Dendritic cell treated with granulocyte-macrophage colony-stimulating factor and Interleukin-4, amounts not matched to agents 40 ng/mL and 50 ng/mL, for 4 days (primary cell): ENCODE results near the gene ANKRD60.

Experiments used
- H3K27ac Mint-ChIP-seq: one replicate; pipeline ENCODE4 v1.8.0; 2022; ENCODE audit warnings: mild to moderate bottlenecking, mixed read lengths
- H3K27me3 Mint-ChIP-seq: one replicate; pipeline ENCODE4 v1.8.0; 2022; ENCODE audit warnings: mild to moderate bottlenecking, mixed read lengths
- H3K36me3 Mint-ChIP-seq: one replicate; pipeline ENCODE4 v1.8.0; 2022; ENCODE audit warnings: low read depth, mixed read lengths
- H3K4me1 Mint-ChIP-seq: one replicate; pipeline ENCODE4 v1.8.0; 2022; ENCODE audit warnings: low read depth, mixed read lengths
- H3K4me3 Mint-ChIP-seq: one replicate; pipeline ENCODE4 v1.8.0; 2022; ENCODE audit warnings: mild to moderate bottlenecking, moderate library complexity, mixed read lengths
- H3K9me3 Mint-ChIP-seq: one replicate; pipeline ENCODE4 v1.8.0; 2022; ENCODE audit warnings: mixed read lengths
- intact Hi-C: fragments of 100-400 bp; cut with micrococcal nuclease; formaldehyde crosslinking; loops from one replicate; pipeline ENCODE4 v1.15.0; 2022

The ANKRD60 gene

GRCh38 chr20:58254890-58255289, 26.4 kb upstream of the ANKRD60 start:
- H3K27ac Mint-ChIP-seq, result no peak overlapping the region
- H3K36me3 Mint-ChIP-seq, result peaks cover 77% of the 10 kb centered on the region
- no peak overlapping the region for H3K4me3 Mint-ChIP-seq
- H3K9me3 Mint-ChIP-seq, result no peaks in the 10 kb centered on the region
- H3K27me3 Mint-ChIP-seq, result no peaks in the 10 kb centered on the region
- intact Hi-C loops, result no loop called here
- peaks cover 19% of the 10 kb centered on the region for H3K4me1 Mint-ChIP-seq

- H3K4me3 Mint-ChIP-seq, result no peak overlapping the region
- H3K27ac Mint-ChIP-seq, result no peak overlapping the region
- no peaks in the 10 kb centered on the region for H3K27me3 Mint-ChIP-seq
- H3K4me1 Mint-ChIP-seq, result peaks cover 16% of the 10 kb centered on the region
- intact Hi-C loops, result no loop called here
- peaks cover 77% of the 10 kb centered on the region for H3K36me3 Mint-ChIP-seq
- no peaks in the 10 kb centered on the region for H3K9me3 Mint-ChIP-seq
Measured at GRCh38 chr20:58251979-58252591, 23.6 kb upstream of the ANKRD60 start.

GRCh38 chr20:58251348-58251978, 23.0 kb upstream of the ANKRD60 start:
- peaks cover 77% of the 10 kb centered on the region for H3K36me3 Mint-ChIP-seq
- no peaks in the 10 kb centered on the region for H3K27me3 Mint-ChIP-seq
- H3K4me3 Mint-ChIP-seq, result no peak overlapping the region
- H3K9me3 Mint-ChIP-seq, result no peaks in the 10 kb centered on the region
- H3K4me1 Mint-ChIP-seq, result peaks cover 10% of the 10 kb centered on the region
- H3K27ac Mint-ChIP-seq, result no peak overlapping the region
- intact Hi-C loops, result no loop called here

- no peak overlapping the region for H3K27ac Mint-ChIP-seq
- H3K9me3 Mint-ChIP-seq, result no peaks in the 10 kb centered on the region
- H3K4me1 Mint-ChIP-seq, result peaks cover 6% of the 10 kb centered on the region
- H3K4me3 Mint-ChIP-seq, result no peak overlapping the region
- H3K36me3 Mint-ChIP-seq, result peaks cover 98% of the 10 kb centered on the region
- intact Hi-C loops, result no loop called here
- no peaks in the 10 kb centered on the region for H3K27me3 Mint-ChIP-seq
Measured at GRCh38 chr20:58246346-58246745, 17.9 kb upstream of the ANKRD60 start.

GRCh38 chr20:58245931-58246330, 17.5 kb upstream of the ANKRD60 start:
- H3K27me3 Mint-ChIP-seq, result no peaks in the 10 kb centered on the region
- no peak overlapping the region for H3K27ac Mint-ChIP-seq
- H3K9me3 Mint-ChIP-seq, result no peaks in the 10 kb centered on the region
- peaks cover 98% of the 10 kb centered on the region for H3K36me3 Mint-ChIP-seq
- H3K4me1 Mint-ChIP-seq, result peaks cover 6% of the 10 kb centered on the region
- intact Hi-C loops, result no loop called here
- no peak overlapping the region for H3K4me3 Mint-ChIP-seq

GRCh38 chr20:58245181-58245891, 16.9 kb upstream of the ANKRD60 start:
- Mint-ChIP-seq H3K4me3 (no peak overlapping the region), H3K9me3 (no peaks in the 10 kb centered on the region), H3K27me3 (no peaks in the 10 kb centered on the region), H3K36me3 (peaks cover 96% of the 10 kb centered on the region), H3K4me1 (peaks cover 6% of the 10 kb centered on the region), H3K27ac (no peak overlapping the region)
- intact Hi-C loops, result no loop called here

- H3K27ac Mint-ChIP-seq, result no peak overlapping the region
- peaks cover 92% of the 10 kb centered on the region for H3K36me3 Mint-ChIP-seq
- no peaks in the 10 kb centered on the region for H3K9me3 Mint-ChIP-seq
Measured at GRCh38 chr20:58244517-58245030, 16.1 kb upstream of the ANKRD60 start.

GRCh38 chr20:58243653-58244410, 15.4 kb upstream of the ANKRD60 start:
- Mint-ChIP-seq H3K4me1 (peaks cover 6% of the 10 kb centered on the region), H3K4me3 (no peak overlapping the region), H3K27me3 (no peaks in the 10 kb centered on the region), H3K36me3 (peaks cover 94% of the 10 kb centered on the region), H3K27ac (no peak overlapping the region), H3K9me3 (no peaks in the 10 kb centered on the region)
- intact Hi-C loops, result no loop called here

More at GRCh38 chr20:58244517-58245030, 16.1 kb upstream of the ANKRD60 start:
- H3K27me3 Mint-ChIP-seq, result no peaks in the 10 kb centered on the region
- no peak overlapping the region for H3K4me3 Mint-ChIP-seq
- intact Hi-C loops, result no loop called here
- H3K4me1 Mint-ChIP-seq, result peaks cover 6% of the 10 kb centered on the region

GRCh38 chr20:58242824-58243223, 14.4 kb upstream of the ANKRD60 start:
- no peak overlapping the region for H3K27ac Mint-ChIP-seq
- H3K4me1 Mint-ChIP-seq, result peaks cover 6% of the 10 kb centered on the region
- H3K27me3 Mint-ChIP-seq, result no peaks in the 10 kb centered on the region
- no peaks in the 10 kb centered on the region for H3K9me3 Mint-ChIP-seq
- peaks cover 94% of the 10 kb centered on the region for H3K36me3 Mint-ChIP-seq
- intact Hi-C loops, result no loop called here
- H3K4me3 Mint-ChIP-seq, result no peak overlapping the region

GRCh38 chr20:58241766-58242465, 13.5 kb upstream of the ANKRD60 start:
- no peaks in the 10 kb centered on the region for H3K27me3 Mint-ChIP-seq
- intact Hi-C loops, result no loop called here
- H3K27ac Mint-ChIP-seq, result no peak overlapping the region
- peaks cover 87% of the 10 kb centered on the region for H3K36me3 Mint-ChIP-seq
- no peaks in the 10 kb centered on the region for H3K9me3 Mint-ChIP-seq
- H3K4me1 Mint-ChIP-seq, result peaks cover 6% of the 10 kb centered on the region
- H3K4me3 Mint-ChIP-seq, result no peak overlapping the region

- Mint-ChIP-seq H3K27ac (no peak overlapping the region), H3K9me3 (no peaks in the 10 kb centered on the region), H3K4me3 (no peak overlapping the region), H3K4me1 (peaks cover 15% of the 10 kb centered on the region), H3K36me3 (peaks cover 72% of the 10 kb centered on the region), H3K27me3 (peaks cover 2% of the 10 kb centered on the region)
- intact Hi-C loops, result no loop called here
Measured at GRCh38 chr20:58240471-58240870, 12.0 kb upstream of the ANKRD60 start.

GRCh38 chr20:58239216-58239615, 10.8 kb upstream of the ANKRD60 start:
- no peak overlapping the region for H3K27ac Mint-ChIP-seq
- H3K9me3 Mint-ChIP-seq, result no peaks in the 10 kb centered on the region
- H3K4me3 Mint-ChIP-seq, result no peak overlapping the region
- H3K4me1 Mint-ChIP-seq, result peaks cover 9% of the 10 kb centered on the region
- peaks cover 2% of the 10 kb centered on the region for H3K27me3 Mint-ChIP-seq
- intact Hi-C loops, result loop anchor here (5.0 to 10.0 kb wide), 3 partner anchors 68 to 413 kb away; partner anchors contain the start of genes RAB22A and STX16
- H3K36me3 Mint-ChIP-seq, result peaks cover 71% of the 10 kb centered on the region

- peaks cover 71% of the 10 kb centered on the region for H3K36me3 Mint-ChIP-seq
- H3K9me3 Mint-ChIP-seq, result no peaks in the 10 kb centered on the region
- no peak overlapping the region for H3K27ac Mint-ChIP-seq
- peaks cover 9% of the 10 kb centered on the region for H3K4me1 Mint-ChIP-seq
- intact Hi-C loops, result loop anchor here (5.0 to 10.0 kb wide), 3 partner anchors 69 to 414 kb away; partner anchors contain the start of genes RAB22A and STX16
- no peak overlapping the region for H3K4me3 Mint-ChIP-seq
- peaks cover 2% of the 10 kb centered on the region for H3K27me3 Mint-ChIP-seq
Measured at GRCh38 chr20:58238490-58238889, 10.0 kb upstream of the ANKRD60 start.
